Hippocampal formation (tissue), 2 donors: ENCODE measurements around the gene SLC35B2.

ENCODE experiments used
- DNase-seq, 2 donors: peaks; one replicate each; lab custom pipeline; 2025; lab: John Stamatoyannopoulos, UW

The SLC35B2 gene, protein sequence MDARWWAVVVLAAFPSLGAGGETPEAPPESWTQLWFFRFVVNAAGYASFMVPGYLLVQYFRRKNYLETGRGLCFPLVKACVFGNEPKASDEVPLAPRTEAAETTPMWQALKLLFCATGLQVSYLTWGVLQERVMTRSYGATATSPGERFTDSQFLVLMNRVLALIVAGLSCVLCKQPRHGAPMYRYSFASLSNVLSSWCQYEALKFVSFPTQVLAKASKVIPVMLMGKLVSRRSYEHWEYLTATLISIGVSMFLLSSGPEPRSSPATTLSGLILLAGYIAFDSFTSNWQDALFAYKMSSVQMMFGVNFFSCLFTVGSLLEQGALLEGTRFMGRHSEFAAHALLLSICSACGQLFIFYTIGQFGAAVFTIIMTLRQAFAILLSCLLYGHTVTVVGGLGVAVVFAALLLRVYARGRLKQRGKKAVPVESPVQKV

DNA sequence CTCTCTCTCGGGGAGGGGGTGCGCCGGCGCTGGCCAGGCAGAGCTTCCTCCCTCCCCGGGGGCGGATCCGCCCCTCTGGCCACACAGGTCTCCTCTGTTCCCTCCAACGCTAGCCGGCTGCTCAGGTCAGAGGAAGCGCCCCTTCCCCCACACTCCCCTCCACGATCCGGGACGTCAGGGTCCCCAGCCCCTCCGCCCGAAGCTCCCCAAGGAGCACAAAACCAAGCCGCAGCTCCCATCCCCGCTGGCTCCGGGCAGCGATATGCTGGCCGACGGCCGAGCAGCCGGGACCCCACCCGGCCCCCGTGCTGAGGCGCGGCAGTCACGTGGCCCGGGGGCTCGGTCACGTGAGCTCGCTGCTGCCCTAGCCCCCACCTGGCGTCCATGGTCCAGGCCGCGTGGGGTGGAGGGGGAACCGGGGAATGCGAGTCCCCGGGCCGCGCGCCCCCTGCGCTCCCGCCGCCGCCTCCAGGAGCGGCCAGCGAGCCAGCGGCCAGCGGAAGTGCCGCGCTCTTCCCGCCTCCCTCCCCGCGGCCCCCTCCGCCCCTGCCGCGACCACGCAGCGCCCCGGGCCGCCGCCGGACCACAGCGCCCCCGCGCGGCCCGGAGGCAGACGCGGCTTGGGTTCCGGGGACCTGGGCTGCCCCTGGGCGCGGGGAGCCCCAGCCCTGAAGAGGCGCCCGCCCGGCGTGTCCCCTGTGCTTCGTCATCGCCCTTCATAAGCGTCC, at the start of gene SLC35B2:
Gene SLC35B2 (minus strand): TSS at position 504 of the 728 bp plus-strand sequence. CDS start 118 bp downstream, at position 386.
- DNase-seq: peak; percentile 90 to 91

DNA sequence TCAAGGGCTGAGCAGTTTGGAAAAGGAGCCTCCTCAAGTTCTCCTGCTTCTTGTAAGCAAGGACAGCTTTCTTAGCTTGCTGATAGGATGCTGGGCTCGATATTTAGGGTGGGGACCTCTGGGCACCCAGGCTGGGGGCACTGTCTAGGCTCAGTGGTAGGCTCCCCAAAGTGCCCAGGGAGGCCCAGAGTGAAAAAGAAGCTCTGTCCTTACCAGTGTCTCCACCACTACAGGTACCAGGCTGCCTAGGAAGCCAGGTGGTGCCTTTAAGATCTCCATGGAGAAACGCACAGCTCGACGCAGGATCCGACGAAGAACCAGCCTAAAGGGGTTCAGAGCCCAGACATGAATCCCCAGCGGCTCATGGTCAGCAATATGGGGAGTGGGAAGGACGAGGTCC, 49.4 kb upstream of the SLC35B2 start:
- no peak for DNase-seq

DNA sequence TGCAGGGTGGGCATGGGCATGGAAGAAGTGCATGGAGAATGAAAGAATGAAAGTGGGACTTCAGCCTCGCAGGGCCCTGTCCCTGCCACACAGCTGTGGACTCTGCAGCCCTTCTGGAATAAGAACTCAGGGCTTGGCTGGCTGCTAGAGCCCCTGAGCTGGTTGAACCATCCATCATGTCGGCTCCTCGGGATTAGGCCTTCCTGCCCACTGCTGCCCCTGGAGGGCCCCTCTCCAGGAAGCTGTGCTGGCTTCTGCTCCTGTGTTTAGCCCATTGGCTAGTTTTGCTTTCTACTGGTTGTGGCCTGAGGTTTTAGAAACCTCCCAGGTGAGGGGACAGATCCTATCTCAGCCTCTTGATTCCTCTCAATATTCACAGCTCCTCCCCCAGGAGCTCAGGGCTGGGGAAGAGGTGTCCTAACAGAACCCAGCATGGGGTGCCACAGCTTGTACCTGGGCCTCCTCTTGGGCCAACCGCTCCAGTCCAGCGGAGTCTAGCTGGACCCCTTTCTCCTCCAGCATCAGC, 47.9 kb upstream of the SLC35B2 start:
- no peak for DNase-seq

DNA sequence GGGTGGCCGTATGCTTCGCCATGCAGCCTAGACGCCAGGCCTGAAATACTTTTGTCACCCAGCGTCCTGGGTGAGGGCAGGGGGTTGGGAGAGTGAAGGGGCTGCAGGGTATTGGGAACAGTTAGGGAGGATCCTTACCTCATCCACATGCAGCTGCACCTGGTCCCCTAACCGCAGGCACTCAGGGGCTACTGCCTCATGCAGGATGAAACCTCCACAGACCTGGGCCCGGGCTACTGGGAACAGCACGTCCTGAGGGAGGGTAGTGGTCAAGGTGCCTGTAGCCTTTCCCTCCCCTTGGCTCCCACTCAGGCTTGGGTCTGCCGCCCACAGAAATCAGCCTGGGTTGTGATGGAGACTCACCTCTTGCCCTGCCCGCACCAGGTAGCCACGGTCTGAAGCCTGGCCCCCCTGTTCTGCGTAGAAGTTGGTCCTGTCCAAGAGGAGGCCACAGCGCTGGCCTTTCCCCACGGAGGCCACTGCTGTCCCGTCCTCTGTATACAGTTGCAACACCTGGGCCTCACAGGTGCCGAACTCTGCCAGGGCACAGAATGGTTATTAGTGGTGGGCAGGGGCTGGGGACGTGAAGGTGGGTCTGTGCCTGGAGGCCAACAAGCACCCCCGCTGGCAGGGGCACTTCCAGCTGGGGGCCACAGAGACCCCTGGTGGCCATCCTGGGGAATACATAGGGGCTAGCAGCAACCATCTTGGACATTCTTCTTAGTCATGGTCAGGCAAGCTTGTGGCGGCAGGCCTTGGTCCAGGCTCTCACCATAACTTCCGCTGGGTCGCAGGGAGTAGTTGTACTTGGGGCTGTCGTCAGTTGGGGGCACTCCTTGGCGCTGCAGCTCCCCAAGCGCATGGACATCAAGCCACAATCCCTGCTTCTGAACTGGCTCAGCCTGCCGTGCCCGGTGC, 47.2 kb upstream of the SLC35B2 start:
- DNase-seq: no peak

DNA sequence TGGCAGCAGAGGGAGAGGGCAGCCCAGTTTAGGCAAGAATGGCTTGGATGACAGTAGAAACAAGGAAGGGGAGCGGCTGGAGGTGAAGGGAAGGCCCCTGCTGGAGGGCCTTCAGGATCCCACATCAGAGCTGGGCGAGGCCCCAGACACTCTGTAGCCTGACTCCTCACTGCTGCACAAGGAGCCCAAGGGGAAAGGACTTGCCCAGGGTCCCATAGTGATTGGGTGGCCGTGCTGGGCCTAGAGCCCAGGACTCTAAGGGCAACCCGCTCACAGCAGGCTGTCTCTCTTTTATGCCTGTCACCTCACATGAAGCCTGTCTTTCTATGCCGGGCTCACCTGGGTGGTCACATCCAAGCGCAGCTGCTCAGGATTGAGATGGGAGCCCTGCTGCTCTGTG, 46.5 kb upstream of the SLC35B2 start:
- no peak for DNase-seq

DNA sequence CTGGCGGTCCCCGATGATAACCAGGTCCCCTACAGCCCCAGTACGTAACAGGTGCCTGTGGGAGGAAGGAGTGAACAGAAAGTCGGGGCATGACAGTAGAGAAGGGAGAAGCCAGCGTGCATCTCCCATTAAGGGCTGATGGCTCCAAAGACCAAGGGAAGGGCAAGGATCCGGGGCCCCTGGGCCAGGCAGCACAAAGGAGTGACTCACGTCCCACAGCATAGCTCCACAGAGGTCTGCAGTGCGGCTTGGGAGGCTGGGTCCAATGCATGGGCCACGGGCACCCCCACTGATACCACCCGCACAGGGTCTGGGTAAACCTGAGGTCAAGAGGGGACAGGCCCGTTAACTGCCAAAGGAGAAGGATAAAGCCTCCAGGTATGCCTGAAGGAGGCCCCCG, 45.5 kb upstream of the SLC35B2 start:
- DNase-seq: no peak

DNA sequence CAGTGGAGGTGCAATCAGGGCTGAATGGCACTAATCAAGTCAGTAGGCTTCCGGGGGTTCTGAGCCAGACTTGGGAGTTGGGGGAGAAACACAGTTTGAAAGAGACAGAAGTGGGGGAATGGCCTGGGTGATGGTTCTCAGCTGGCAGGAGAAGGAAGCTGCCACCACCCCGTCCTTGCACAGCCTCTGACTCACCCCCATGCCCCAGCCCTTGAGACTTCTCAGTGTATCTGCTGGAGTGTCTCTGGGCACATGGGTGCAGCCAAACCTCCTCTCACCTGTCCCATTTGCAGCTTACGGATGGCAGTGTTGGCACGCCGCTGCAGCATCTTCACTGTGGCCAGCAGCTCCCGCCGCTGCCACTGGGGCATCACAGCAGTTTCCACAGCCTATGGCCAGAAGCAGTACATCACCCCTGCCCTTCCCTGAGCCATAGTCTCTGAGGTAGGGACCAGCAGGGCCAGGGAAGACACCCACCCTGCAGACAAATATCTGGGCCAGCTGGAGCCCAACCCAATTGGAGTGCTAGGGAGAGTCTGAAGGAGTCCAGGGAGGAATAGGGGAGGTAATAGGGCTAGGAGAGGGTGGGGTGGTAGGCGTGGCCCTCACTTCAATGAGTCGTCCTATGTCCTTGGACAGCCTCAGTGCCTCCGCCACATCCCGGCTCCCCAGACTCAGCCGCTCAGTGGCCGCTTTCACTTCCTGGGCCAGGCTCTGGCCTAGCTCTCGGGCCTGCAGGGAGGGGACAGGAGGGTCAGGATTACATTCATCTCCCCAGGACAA, 44.6 kb upstream of the SLC35B2 start:
- DNase-seq: no peak

DNA sequence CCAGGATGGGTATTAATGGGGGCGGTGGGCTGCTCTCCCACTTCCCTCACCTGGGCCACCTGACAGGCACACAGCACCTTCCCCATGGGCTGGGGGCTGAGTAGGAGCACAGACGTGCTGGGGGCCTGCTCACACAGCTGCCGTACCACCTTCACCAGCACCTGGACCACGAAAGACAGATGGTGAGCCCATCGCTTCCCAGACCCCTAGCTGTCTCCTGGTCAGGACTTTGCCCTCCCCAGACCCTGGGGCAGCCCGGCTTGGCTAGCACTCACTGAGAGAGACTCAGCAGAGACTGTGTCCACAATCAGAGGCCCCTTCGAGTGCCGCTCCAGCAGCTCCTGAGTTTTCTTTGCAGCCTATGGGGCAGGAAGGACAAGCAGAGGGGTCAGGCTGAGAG, 43.8 kb upstream of the SLC35B2 start:
- DNase-seq: no peak

DNA sequence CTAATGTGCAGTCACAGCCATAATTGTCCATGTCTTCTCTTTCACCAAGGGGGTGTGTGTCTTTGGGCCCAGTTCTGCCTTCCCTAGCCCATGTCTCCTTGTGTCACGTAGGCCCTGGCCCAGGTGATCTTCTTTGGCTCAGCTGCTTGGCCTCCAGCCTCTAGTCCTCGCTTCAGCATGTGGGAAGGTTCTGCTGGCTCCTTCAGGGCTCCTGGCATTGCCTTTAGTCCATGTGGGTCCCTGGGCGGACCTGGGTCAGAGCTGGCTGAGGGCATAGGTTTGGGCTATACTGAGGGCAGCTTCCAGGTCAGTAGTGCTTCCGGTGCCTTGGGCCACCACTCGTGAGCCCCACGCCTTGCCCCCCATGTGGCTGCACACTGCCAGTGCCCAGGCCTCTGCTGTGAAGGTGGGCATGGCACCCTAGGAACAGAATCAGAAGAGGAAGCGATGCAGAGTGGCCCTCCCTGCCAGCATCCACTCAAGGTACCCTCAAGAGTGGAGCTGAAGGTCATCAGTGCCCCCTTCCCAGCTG, 43.0 kb upstream of the SLC35B2 start:
- no peak for DNase-seq

DNA sequence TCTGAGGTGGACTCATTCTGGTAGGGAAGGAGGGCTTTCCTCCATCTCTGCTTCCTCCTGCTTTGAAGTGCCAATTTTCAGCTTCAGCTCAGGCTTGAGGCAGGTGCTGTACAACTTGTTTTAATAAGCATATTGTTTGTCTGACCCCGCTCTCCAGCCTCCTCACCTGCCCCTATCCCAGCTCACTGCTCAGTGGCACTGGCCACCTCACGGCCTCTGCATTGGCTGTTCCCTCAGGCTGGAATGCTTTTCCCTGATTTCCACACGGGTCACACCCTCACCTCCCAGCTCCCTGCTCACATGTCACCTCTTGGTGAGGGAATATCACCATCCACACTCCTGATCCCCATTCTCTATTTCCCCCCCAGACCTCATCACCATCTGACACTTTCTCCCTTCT, 41.5 kb upstream of the SLC35B2 start:
- DNase-seq: no peak

DNA sequence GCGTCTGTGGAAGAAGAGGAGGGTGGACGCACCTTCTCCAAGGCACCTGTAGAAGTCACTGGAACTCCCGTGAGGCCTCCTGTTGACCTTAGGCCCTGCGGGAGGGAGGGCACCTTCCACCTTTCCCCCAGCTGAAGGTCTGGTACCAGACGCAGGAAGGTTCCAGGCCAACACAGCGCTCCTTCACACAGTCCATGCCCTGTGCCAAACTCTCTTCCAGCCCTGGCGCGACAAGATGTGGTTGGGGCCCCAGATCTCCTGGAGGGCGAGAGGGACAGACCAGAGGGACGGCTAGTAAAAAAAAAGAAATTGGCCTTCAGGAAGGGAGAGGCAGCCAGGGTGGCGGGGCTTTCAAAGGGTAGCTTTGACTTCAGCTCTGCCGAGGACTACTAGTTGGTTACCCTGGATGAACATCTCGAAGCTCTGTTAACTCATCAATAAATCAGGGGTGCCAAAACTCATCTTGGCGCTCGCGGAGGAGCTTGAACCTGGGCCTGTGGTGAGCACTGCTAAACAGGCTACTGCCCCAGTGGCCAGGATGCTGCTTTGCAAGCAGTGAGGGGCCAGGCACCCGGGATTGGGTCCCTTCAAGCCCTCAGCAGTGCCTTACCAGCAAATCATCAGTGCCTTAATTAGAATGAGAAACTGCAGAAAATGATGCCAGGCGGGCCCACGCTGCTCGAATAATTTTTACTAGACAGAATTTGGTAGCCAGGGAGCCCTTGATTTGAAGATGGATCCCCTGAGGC, 40.9 kb upstream of the SLC35B2 start:
- DNase-seq: peak in 1 of 2 donors; percentile 15

DNA sequence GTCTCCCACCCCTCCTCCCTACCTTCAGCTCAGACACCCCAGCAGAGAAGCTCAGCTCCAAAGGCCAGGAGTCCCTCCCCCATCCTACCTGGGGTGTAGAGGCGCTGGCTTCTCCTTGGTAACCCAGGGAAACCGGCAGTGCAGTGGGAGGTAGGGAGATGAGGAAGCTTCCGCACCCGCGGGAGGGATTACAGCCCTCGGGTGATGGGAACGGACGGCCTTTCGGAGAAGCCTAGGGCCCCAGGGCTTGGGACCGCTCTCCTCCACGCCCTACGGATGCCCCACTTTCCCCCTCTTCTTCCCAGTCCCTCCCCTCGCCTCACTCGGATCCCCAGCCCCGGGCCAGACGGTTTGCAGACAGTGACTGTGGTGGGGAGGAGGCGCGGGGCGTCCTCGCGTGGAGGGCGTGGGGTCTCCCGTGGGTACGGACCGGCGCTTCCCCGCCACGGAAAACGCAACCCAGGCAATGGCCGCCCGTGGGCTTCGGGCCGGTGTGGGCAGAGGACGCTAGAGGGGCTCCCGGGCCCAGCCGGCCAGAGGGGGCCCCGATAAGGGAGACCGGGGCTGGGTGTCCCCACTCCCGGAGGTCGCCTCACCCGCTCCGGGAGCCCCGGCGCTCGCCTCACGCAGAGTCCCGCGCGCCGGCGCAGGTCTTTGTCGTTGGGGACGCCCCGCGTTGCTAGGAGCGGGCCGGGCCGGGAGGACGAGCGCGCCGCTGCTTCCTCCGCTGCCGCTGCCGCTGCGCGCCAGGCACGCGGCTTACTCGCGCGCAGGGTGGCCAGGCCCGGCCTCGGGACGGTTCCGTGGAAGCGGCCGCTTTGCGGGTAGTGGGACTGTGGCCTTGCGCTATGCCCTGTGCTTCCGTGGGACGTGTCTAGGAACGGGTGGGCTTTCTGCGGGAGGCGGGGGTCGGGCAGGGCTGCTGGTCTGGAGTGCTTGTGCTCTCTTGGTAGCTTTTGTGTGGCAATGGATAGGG, 40.0 kb upstream of the SLC35B2 start:
- DNase-seq: no peak

DNA sequence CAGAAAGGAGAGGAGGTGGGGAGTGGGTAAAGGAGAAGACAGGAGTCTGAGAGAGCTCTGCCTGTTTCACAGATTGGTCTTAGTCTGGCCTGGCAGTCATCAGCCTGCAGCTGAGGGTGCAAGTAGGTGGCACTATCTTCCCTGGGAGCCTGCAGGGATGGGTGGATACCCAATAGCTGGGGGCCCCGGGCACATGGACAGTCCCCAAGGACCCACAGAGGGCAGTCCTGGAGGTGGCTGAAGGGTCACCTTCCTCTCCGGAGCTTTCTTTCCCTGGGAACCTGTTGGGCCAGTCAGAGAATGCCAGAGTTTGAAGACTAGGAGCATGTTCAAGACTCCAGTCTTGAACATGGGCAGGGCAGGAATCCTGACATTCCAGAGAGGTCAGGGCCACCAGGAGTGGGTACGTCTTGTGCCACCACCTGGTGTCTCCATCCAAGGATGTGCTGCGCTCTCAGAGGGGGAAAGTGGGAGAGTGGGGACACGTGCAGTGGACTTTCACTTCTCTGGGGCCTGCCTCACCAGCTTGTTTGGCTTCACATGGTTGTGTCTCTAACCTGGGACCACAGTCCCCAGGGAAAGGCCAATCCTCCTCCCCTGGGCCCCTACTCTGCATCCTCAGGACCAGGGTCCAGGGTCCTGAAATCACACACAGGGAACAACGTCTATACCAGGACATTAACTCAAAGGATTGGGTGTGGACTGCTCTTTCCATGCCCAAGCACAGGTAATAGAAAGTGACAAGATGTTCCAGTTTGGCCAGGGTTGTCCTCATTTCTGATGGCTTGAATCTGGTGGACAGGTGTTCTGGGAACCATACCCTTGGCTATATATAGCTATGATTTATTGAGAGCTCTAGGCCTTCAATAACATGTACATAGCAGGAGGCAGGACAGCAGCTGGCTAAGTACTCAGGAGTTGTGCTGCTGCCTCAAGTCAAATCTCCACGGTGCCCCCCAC, 37.8 kb upstream of the SLC35B2 start:
- no peak for DNase-seq

DNA sequence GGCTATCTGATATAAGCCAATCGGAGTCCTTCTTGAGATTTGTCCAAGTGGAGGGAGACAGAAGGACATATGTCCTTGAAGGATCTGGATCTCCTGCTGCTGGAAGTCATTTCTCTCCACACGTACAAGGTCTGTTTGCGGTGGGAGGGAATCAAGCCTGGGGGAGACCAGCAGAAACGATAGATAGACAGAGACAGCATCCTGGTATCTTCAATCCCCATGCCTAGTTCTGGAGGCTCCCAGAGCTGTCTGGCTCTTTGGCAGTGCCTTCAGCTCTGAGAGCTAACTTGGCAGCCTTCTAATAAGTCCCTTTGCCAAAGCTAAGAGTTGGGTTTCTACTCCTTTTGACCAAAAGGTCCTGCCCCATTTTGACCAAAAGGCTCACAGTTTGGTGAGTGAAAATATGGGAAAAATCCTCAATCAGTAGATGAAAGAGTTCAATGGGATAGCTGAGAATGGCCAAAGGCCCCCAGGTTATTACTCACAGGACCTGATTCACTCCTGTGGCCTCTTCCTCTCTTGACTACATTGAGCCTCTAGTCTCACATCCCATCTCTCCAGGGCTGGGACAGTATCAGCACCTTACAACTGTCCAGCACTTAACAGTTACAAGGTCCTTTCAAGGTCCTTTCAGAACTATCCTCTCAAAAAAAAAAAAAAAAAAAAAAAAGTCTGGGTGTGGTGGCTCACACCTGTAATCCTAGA, 35.5 kb upstream of the SLC35B2 start:
- no peak for DNase-seq

DNA sequence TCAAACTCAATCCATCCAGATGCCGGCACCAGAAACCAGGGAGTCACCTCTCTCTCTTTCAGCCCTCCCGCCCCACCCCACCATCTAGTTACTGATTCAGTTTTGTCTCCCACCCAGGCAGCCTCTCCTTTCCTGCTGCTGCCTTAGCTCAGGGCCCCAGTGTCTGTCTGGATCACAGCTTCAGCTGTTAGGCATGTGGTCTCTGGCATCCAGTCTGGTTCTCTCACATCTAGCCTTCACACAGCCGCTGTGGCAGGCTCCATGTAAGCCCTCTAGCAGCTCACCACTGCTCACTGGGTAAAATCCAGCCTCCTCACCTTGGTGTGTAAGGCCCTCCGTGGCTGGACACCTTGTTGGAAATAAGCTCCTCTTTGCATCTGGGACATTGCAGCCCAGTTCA, 34.5 kb upstream of the SLC35B2 start:
- DNase-seq: no peak

DNA sequence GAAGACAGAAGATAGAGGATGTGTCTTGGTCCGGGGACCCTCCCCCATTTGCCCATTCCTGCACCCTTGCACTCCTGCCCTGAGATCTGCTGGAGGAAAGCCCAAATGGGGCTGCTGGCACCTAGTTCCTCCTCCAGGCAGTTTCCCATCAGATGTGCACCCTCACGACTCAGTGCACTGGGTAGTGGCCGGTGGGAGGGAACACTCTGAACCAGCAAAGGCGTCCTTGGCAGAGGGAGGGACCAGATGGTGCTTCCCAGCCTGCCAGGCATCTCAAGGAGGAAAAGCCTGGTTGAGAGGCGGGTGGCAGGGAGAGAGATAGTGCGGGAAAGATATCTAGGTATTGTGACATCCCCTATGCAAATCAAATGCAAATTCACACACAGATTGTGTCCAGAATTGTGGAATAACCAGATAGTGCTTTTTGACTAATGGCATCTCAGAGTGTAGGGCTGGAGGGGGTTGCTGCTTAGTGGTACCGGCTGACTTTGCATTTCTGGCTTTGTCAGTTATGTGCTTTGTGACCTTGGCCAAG, 32.5 kb upstream of the SLC35B2 start:
- peak in 1 of 2 donors; percentile 37 for DNase-seq

DNA sequence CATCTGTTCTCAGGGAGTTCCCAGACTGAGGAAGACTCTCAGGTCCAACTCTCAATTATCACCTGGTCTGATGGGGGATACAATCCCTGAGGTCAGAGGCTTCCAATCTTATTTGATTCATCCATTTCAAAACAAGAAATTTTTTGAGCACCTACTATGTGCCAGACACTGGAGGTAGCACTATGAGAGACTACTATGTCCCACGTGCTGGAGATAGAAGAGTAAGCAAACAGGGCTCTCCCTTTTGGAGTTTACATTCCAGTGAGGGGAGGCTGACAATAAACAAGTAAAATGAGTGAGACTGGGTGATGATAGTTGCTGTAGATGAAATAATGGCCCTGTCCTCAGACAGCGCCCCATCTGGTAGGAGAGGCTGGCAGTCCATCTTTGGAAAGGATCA, 29.4 kb upstream of the SLC35B2 start:
- DNase-seq: no peak
